K562 (cell line): Measurements from ENCODE around the gene MYH7. TPM values are rescaled to one million over a fixed set of nuclear protein-coding genes. Genes with fewer than 3 reads are reported as not detected.

Experiments used
- ATAC-seq: fragments of 200-7000 bp; cut with Tn5 transposase; 3 replicates; pipeline ENCODE4 v1.9.1; 2020; ENCODE audit warnings: moderate library complexity
- BruUV-seq: library from RNA; stranded (reverse); fragments of 400-500 nt; replicated peaks from 2 replicates; lab custom pipeline; 2021; lab: Mats Ljungman, UMichigan
- CTCF ChIA-PET: fragments of 300-600 bp; formaldehyde crosslinking; extraction: SDS; loops from one replicate; lab custom pipeline; 2021; ENCODE audit warnings: low intra/inter-chr PET ratio; lab: Yijun Ruan, JAX
- POLR2A ChIA-PET: fragments of 300-600, 350-650 bp; sonication (Branson Sonifier 250); formaldehyde crosslinking; extraction: SDS; loops from one replicate; lab custom pipeline; 2021; ENCODE audit warnings: antibody characterized with exemption, inconsistent platforms; lab: Yijun Ruan, JAX
- DNase-seq, 4 experiments: peaks; one replicate each; pipeline versions ENCODE4 v3.0.0 to v3.0.0-alpha.2; 2011 to 2018; ENCODE audit warnings: low spot score in 3 of 4, mixed read lengths in 3 of 4; ENCODE audit errors: extremely low read depth in 1 of 4
- FAIRE-seq: peaks from 2 replicates; lab custom pipeline; 2011; peaks lifted over from hg19 to GRCh38; lab: Jason Lieb, UNC
- H2AFZ ChIP-seq: 2 replicates; pipeline ENCODE4 v1.6.0; 2011; ENCODE audit warnings: low read depth, low read length, control low read depth, inconsistent platforms
- H3K27ac ChIP-seq: fragments of 200-600 bp; 3 replicates; pipeline ENCODE4 v1.8.0; 2011; ENCODE audit warnings: low read depth, mild to moderate bottlenecking, control low read depth, inconsistent platforms, low read length, moderate library complexity, mixed read lengths; ENCODE audit errors: extremely low read depth
- H3K27me3 ChIP-seq, 2 experiments: fragments of 300-600 bp in 1 of 2; 2 replicates in 1 of 2; 3 replicates in 1 of 2; pipeline versions ENCODE4 v1.6.0 to v1.8.0; 2011; ENCODE audit warnings: inconsistent platforms in 2 of 2, low read length in 2 of 2, mild to moderate bottlenecking in 1 of 2, mixed read lengths in 1 of 2, moderate library complexity in 1 of 2; ENCODE audit not compliant: control insufficient read depth in 2 of 2, insufficient read depth in 2 of 2
- H3K36me3 ChIP-seq: fragments of 300-600 bp; 3 replicates; pipeline ENCODE4 v1.8.0; 2011; ENCODE audit warnings: mild to moderate bottlenecking, low read length, inconsistent platforms; ENCODE audit not compliant: control insufficient read depth, insufficient read depth
- H3K4me1 ChIP-seq, 2 experiments: fragments of 200-600 bp in 1 of 2; replicated peaks in 1 of 2; 2 replicates in 1 of 2; 3 replicates in 1 of 2; pipeline versions ENCODE4 v1.5.1 to v1.8.0; 2011; ENCODE audit warnings: inconsistent platforms in 2 of 2, low read length in 2 of 2, mild to moderate bottlenecking in 1 of 2, mixed read lengths in 1 of 2, moderate library complexity in 1 of 2; ENCODE audit not compliant: control insufficient read depth in 2 of 2, insufficient read depth in 2 of 2
- H3K4me2 ChIP-seq: 2 replicates; pipeline ENCODE4 v1.6.1; 2011; ENCODE audit warnings: low read length, control low read depth, inconsistent platforms, mixed read lengths; ENCODE audit not compliant: insufficient read depth
- H3K4me3 ChIP-seq: fragments of 200-600 bp; sonication (generic), shearing (Covaris generic); 2 replicates; pipeline ENCODE4 v1.5.1; 2016; ENCODE audit warnings: control low read depth, inconsistent platforms
- H3K79me2 ChIP-seq: fragments of 200-600 bp; 3 replicates; pipeline ENCODE4 v1.8.0; 2011; ENCODE audit warnings: low read length, inconsistent platforms; ENCODE audit not compliant: control insufficient read depth, insufficient read depth
- H3K9ac ChIP-seq, 2 experiments: 2 replicates each; pipeline versions ENCODE4 v1.6.0 to v1.6.1; 2011; ENCODE audit warnings: low read depth in 2 of 2, low read length in 2 of 2, control low read depth in 1 of 2, inconsistent platforms in 1 of 2, mild to moderate bottlenecking in 1 of 2, mixed read lengths in 1 of 2; ENCODE audit not compliant: insufficient read depth in 1 of 2
- H3K9me1 ChIP-seq: one replicate; pipeline ENCODE4 v1.6.0; 2011; ENCODE audit warnings: inconsistent platforms, mild to moderate bottlenecking, low read length, moderate library complexity; ENCODE audit not compliant: control insufficient read depth, insufficient read depth
- H3K9me3 ChIP-seq: replicated peaks from 2 replicates; pipeline ENCODE4 v1.5.1; 2011; ENCODE audit warnings: low read depth, low read length, inconsistent platforms; ENCODE audit not compliant: control insufficient read depth, insufficient read depth
- H4K20me1 ChIP-seq: replicated peaks from 2 replicates; pipeline ENCODE4 v1.6.1; 2011; ENCODE audit warnings: low read length, inconsistent platforms, mixed read lengths; ENCODE audit not compliant: control insufficient read depth, insufficient read depth
- BRF2 ChIP-seq: IDR thresholded peaks from 3 replicates; pipeline ENCODE4 v1.6.1; 2011; ENCODE audit warnings: borderline replicate concordance, mild to moderate bottlenecking; ENCODE audit not compliant: insufficient read length, insufficient read depth
- ELF2 ChIP-seq: fragments of 250-450 bp; sonication (Bioruptor Pico); IDR thresholded peaks from 2 replicates; pipeline ENCODE4 v1.5.0; 2021; ENCODE audit warnings: mild to moderate bottlenecking
- ETV6 ChIP-seq, 3 experiments: fragments of 150-350 bp in 1 of 3; sonication (generic) in 1 of 3; formaldehyde crosslinking in 1 of 3; IDR thresholded peaks; 2 replicates each; pipeline versions ENCODE4 v1.6.1 to v1.8.0; 2014 to 2022; ENCODE audit warnings: borderline replicate concordance in 2 of 3, low read depth in 2 of 3, antibody characterized with exemption in 1 of 3, low read length in 1 of 3, mild to moderate bottlenecking in 1 of 3, missing genetic modification reagents in 1 of 3
- FOXA3 ChIP-seq, 2 experiments: fragments of 450-650 bp in 1 of 2; sonication (generic) in 1 of 2; formaldehyde crosslinking; IDR thresholded peaks in 1 of 2; conservative IDR thresholded peaks in 1 of 2; 2 replicates each; pipeline versions ENCODE4 v1.4.0 to v1.8.0; 2020 to 2022; ENCODE audit warnings: mild to moderate bottlenecking in 2 of 2, missing genetic modification reagents in 1 of 2
- GTF2F1 ChIP-seq: IDR thresholded peaks from 2 replicates; pipeline ENCODE4 v1.6.1; 2011; ENCODE audit warnings: low read depth, low read length, improper control_type of control experiment
- HEY1 ChIP-seq: fragments of 250-450 bp; sonication (Bioruptor Pico); IDR thresholded peaks from 2 replicates; pipeline ENCODE4 v1.5.0; 2020; ENCODE audit warnings: mild to moderate bottlenecking, moderate library complexity, borderline replicate concordance
- MAX ChIP-seq: sonication (generic); formaldehyde crosslinking; IDR thresholded peaks from 2 replicates; pipeline ENCODE4 v1.9.0; 2022; ENCODE audit warnings: mild to moderate bottlenecking, missing genetic modification reagents
- MED1 ChIP-seq: sonication (generic); formaldehyde crosslinking; IDR thresholded peaks from 2 replicates; pipeline ENCODE4 v1.8.1; 2023; ENCODE audit warnings: missing genetic modification reagents, borderline replicate concordance
- NFE2 ChIP-seq: IDR thresholded peaks from 2 replicates; pipeline ENCODE4 v1.6.1; 2014; ENCODE audit warnings: antibody characterized with exemption, low read depth
- OTX1 ChIP-seq: fragments of 450-650 bp; formaldehyde crosslinking; IDR thresholded peaks from 2 replicates; pipeline ENCODE4 v1.4.0; 2022; ENCODE audit warnings: mild to moderate bottlenecking
- ZNF121 ChIP-seq: sonication (generic); formaldehyde crosslinking; conservative IDR thresholded peaks from 2 replicates; pipeline ENCODE4 v1.8.0; 2022; ENCODE audit warnings: missing genetic modification reagents
- ZNF395 ChIP-seq: fragments of 200-800 bp; sonication (Bioruptor generic); IDR thresholded peaks from 2 replicates; pipeline ENCODE4 v1.6.1; 2017; ENCODE audit warnings: missing genetic modification characterization, missing compliant biosample characterization
- WGBS: fragments of 100-300 bp; shearing (Covaris generic); methylation state at CpG from one replicate; pipeline ENCODE4 v1.1.6; 2016; ENCODE audit warnings: low coverage, mixed read lengths; ENCODE audit not compliant: insufficient coverage; ENCODE audit errors: missing lambda C conversion rate; 5-methylcytosine and 5-hydroxymethylcytosine counted together
- in situ Hi-C: fragments of 300-500 bp; cut with MboI; formaldehyde crosslinking; loops from 4 replicates; pipeline ENCODE4 v1.15.0; 2018; ENCODE audit warnings: inconsistent platforms, mixed read lengths
- intact Hi-C: fragments of 100-400 bp; cut with micrococcal nuclease; formaldehyde crosslinking; loops from 2 replicates; pipeline ENCODE4 v1.14.2; 2022
- polyA plus RNA-seq, 8 experiments: library from polyadenylated mRNA; depleted of rRNA in 4 of 8; stranded (reverse) in 5 of 8; unstranded in 3 of 8; fragments of >200 nt; fragmentation: Nextera tagmentation in 2 of 8; fragmentation: Illumina TruSeq in 1 of 8; extraction: Ambion mirVana in 2 of 8; extraction: Trizol in 1 of 8; gene quantifications; 2 replicates each; pipeline versions ENCODE4 v1.2.1 to v1.2.3, GENCODE V29; 2011 to 2014; ENCODE audit warnings: inconsistent platforms in 1 of 8, missing spikeins in 1 of 8
- total RNA-seq, 7 experiments: library from RNA; depleted of rRNA in 6 of 7; stranded (reverse); fragments of >200 nt in 6 of 7; fragmentation: Illumina TruSeq in 2 of 7; extraction: Trizol in 2 of 7; gene quantifications; 2 replicates each; pipeline versions ENCODE4 v1.2.1 to v1.2.3, GENCODE V29; 2011 to 2021; ENCODE audit warnings: low replicate concordance in 1 of 7
- TF ChIP-seq, protein P1 (sequence below): fragments of 450-650 bp; formaldehyde crosslinking; IDR thresholded peaks from 2 replicates; pipeline ENCODE4 v1.4.0; 2020; ENCODE audit warnings: mild to moderate bottlenecking, moderate library complexity

Gene MYH7
- total and polyA plus RNA-seq, 9 of the 15 experiments (the other 6 are each of a cell fraction or from before 2014, with no cell fraction given), result not detected

DNA sequence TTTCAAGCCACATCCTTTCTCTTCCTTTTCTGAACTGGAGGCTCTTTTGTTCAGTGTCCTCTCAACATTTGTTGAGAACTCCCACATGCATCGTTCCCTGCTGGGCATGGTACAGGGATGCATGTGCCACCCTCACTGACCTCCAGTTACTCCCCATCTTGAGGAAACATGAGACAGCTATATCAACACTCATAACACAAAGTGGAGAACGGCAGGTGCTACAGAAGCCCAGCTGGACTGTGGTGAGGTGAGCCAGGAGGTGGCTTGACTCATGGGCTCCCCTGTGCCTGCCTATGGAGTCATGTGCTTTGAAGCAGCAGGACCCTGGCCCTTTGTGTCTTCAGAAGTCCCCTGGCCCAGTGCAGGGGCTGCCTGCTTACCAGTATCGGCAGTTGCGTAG is 37.1 kb downstream of the MYH7 start:
- no TSS peak for BruUV-seq
- FAIRE-seq (no peak), DNase-seq (no peak), ATAC-seq (no peak)
- peaks cover 0 to 6% of the 10 kb centered on the region in 2 experiments; a peak in 2 of 5 replicates for H3K4me1 ChIP-seq
- intact Hi-C loops, result no loop called here
- H3K9me1 ChIP-seq, result no peaks in the 10 kb centered on the region
- ChIA-PET CTCF (no interaction called here), POLR2A (interaction anchor here (0.6 kb wide), 2 partner anchors 10 to 169 kb away, joined by 3 read pairs; no protein-coding TSS in a partner anchor)
- H3K9me3 ChIP-seq, result no peaks in the 10 kb centered on the region
- H3K27me3 ChIP-seq, result peaks cover 10 to 56% of the 10 kb centered on the region in 2 experiments; a peak in 3 of 5 replicates
- H3K4me2 ChIP-seq, result no peak overlapping the region
- no peak overlapping the region for H3K4me3 ChIP-seq
- H2AFZ ChIP-seq, result no peak overlapping the region
- no peak for TF ChIP-seq FOXA3 (CRISPR knock-in tag; conservative IDR thresholded peaks at IDR 0.05 in 1 of 2, IDR thresholded peaks at IDR 0.05 in 1 of 2)
- TF ChIP-seq OTX1 (CRISPR knock-in tag), result no peak
- TF ChIP-seq ZNF395, result no peak
- TF ChIP-seq BRF2, result no peak
- TF ChIP-seq MED1 (CRISPR knock-in tag), result no peak
- TF ChIP-seq ELF2 (CRISPR knock-in tag), result no peak
- TF ChIP-seq GTF2F1, result no peak
- TF ChIP-seq HEY1 (CRISPR knock-in tag), result no peak
- TF ChIP-seq, protein P1, sequence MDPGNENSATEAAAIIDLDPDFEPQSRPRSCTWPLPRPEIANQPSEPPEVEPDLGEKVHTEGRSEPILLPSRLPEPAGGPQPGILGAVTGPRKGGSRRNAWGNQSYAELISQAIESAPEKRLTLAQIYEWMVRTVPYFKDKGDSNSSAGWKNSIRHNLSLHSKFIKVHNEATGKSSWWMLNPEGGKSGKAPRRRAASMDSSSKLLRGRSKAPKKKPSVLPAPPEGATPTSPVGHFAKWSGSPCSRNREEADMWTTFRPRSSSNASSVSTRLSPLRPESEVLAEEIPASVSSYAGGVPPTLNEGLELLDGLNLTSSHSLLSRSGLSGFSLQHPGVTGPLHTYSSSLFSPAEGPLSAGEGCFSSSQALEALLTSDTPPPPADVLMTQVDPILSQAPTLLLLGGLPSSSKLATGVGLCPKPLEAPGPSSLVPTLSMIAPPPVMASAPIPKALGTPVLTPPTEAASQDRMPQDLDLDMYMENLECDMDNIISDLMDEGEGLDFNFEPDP (CRISPR knock-in tag), result no peak
- no peak for TF ChIP-seq NFE2
- no peak for TF ChIP-seq MAX
- no peak for TF ChIP-seq ZNF121
- TF ChIP-seq ETV6 (IDR thresholded peaks at IDR 0.05; ENCODE audit: borderline replicate concordance in 1 of 2, low read depth in 2 of 2, low read length in 1 of 2), result no peak
- no peak for TF ChIP-seq ETV6 (CRISPR knock-in tag; IDR thresholded peaks at IDR 0.05; ENCODE audit: borderline replicate concordance)
- no peak overlapping the region for H3K27ac ChIP-seq
- no peaks in the 10 kb centered on the region for H3K36me3 ChIP-seq
- 23% methylated on average over 4 of the region's 4 CpGs for WGBS
- in situ Hi-C loops, result no loop called here
- H4K20me1 ChIP-seq, result no peaks in the 10 kb centered on the region
- H3K9ac ChIP-seq, result no peak overlapping the region
- H3K79me2 ChIP-seq, result no peaks in the 10 kb centered on the region
